ENCODE measurements around the gene FOXA3.
A peak's percentile ranks its signal among the peaks of the same experiment; 100 is the strongest.

Gene FOXA3

GRCh38 chr19:45863840-45864628 is at the start of gene FOXA3:
Gene FOXA3, plus strand, starts transcription at chr19:45864326. Its CDS starts 131 bp downstream, at chr19:45864457.
- DNase-seq = no peak

- DNase-seq = no peak
These were observed 49.2 kb upstream of the FOXA3 start, which contains the start of gene RSPH6A for GRCh38 chr19:45814851-45815480. Gene RSPH6A, minus strand, starts transcription at chr19:45815308. Its CDS starts 132 bp downstream, at chr19:45815176.

GRCh38 chr19:45815481-45816216 is 48.5 kb upstream of the FOXA3 start:
- no peak for DNase-seq

GRCh38 chr19:45816236-45817009 is 47.7 kb upstream of the FOXA3 start:
- no peak for DNase-seq

GRCh38 chr19:45817010-45817724 is 47.0 kb upstream of the FOXA3 start:
- DNase-seq = peak; percentile 88

- DNase-seq = no peak
These were observed 46.3 kb upstream of the FOXA3 start for GRCh38 chr19:45817725-45818301.

GRCh38 chr19:45819769-45820168 is 44.4 kb upstream of the FOXA3 start:
- DNase-seq = no peak

- no peak for DNase-seq
These were observed 43.6 kb upstream of the FOXA3 start for GRCh38 chr19:45820413-45821102.

- DNase-seq = no peak
These were observed 43.0 kb upstream of the FOXA3 start for GRCh38 chr19:45821103-45821521.

- DNase-seq = no peak
These were observed 42.6 kb upstream of the FOXA3 start for GRCh38 chr19:45821570-45821969.

- no peak for DNase-seq
These were observed 41.4 kb upstream of the FOXA3 start for GRCh38 chr19:45822716-45823115.

- DNase-seq = no peak
These were observed 40.9 kb upstream of the FOXA3 start for GRCh38 chr19:45823182-45823581.

GRCh38 chr19:45824041-45824471 is 40.1 kb upstream of the FOXA3 start:
- DNase-seq = no peak

GRCh38 chr19:45824531-45825262 is 39.4 kb upstream of the FOXA3 start:
- DNase-seq = no peak

GRCh38 chr19:45825263-45825605 is 38.9 kb upstream of the FOXA3 start:
- no peak for DNase-seq

GRCh38 chr19:45825917-45826893 is 37.9 kb upstream of the FOXA3 start:
- DNase-seq = no peak

GRCh38 chr19:45826934-45827333 is 37.2 kb upstream of the FOXA3 start:
- DNase-seq = no peak

GRCh38 chr19:45827459-45828093 is 36.5 kb upstream of the FOXA3 start:
- no peak for DNase-seq

- no peak for DNase-seq
These were observed 35.6 kb upstream of the FOXA3 start for GRCh38 chr19:45828523-45828922.
